ENCODE measurements around the gene FOLR2.
"Not testable (repeated sequence)": the region's sequence is repeated elsewhere in the genome, so short reads cannot be mapped to it uniquely, and the experiment has no call there.

Gene FOLR2

DNA sequence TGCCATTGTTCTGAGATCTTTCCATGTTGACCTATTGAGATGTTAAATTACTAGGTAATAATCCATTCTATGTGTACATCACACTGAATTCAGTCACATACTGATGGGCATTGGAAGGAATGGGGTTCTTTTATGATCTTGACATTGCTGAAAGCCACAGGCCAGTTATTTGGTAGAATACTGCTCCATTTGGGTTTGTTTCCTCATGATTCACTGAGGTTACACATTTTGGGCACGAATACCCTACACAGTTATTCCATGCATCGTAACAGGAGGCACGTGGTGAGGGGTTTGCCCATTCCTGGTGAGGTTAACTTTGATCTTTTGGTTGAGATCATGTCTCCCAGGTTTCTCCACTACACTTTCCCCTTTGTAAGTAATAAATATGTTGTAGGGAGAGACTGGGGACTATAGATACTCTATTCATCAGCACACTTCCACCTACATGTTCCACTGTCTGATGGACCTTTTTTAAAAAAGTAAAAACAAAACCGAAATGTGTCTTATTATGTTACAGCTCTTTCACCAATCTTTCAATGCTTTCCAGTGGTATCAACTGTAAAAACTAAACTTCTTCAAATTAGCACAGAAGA lies 36.7 kb upstream of the FOLR2 start:
- no peak overlapping the region for H3K23ac ChIP-seq (ENCODE audit: low read length)
- no peak overlapping the region for H2BK12ac ChIP-seq (ENCODE audit: low read length)
- whole genome bisulfite sequencing (ENCODE audit: extremely low coverage, insufficient coverage, insufficient read length): no CpG with 5 or more reads among the region's 4 CpGs
- no peaks in the 10 kb centered on the region for H3K36me3 ChIP-seq (ENCODE audit: control insufficient read depth in 1 of 2, insufficient read depth in 2 of 2, low read length in 2 of 2)
- no peak overlapping the region for H3K27ac ChIP-seq (ENCODE audit: low read depth, low read length)
- H3K9ac ChIP-seq (ENCODE audit: low read length): no peak overlapping the region
- peaks cover 0 to 2% of the 10 kb centered on the region in 2 experiments for H3K4me1 ChIP-seq (ENCODE audit: control insufficient read depth in 1 of 2, insufficient read depth in 2 of 2, low read length in 2 of 2)
- H4K8ac ChIP-seq (ENCODE audit: low read depth, low read length): no peak overlapping the region
- no peaks in the 10 kb centered on the region for H3K79me2 ChIP-seq (ENCODE audit: control insufficient read depth, insufficient read depth, low read length, poor library complexity)
- no peak overlapping the region for H2AK5ac ChIP-seq (ENCODE audit: low read length)
- no peaks in the 10 kb centered on the region for H3K9me3 ChIP-seq (ENCODE audit: insufficient read depth, low read depth, low read length)
- no peak overlapping the region for H2BK5ac ChIP-seq (ENCODE audit: low read depth, low read length, poor library complexity)
- H4K12ac ChIP-seq (ENCODE audit: low read depth, low read length): no peak overlapping the region
- H3K4me2 ChIP-seq (ENCODE audit: low read length): no peak overlapping the region
- H3K4me3 ChIP-seq (ENCODE audit: low read depth, low read length): no peak overlapping the region
- no peak overlapping the region for H2BK120ac ChIP-seq (ENCODE audit: insufficient read depth, low read length, poor library complexity)
- no peak overlapping the region for H3K14ac ChIP-seq (ENCODE audit: low read length)
- no peak overlapping the region for H4K91ac ChIP-seq (ENCODE audit: low read depth, low read length)
- H3K18ac ChIP-seq (ENCODE audit: low read length): no peak overlapping the region
- H3K79me1 ChIP-seq (ENCODE audit: low read length): no peaks in the 10 kb centered on the region
- H3K4ac ChIP-seq (ENCODE audit: low read depth, low read length): no peak overlapping the region
- no peaks in the 10 kb centered on the region for H3K27me3 ChIP-seq (ENCODE audit: insufficient read depth, low read length)
- no peak overlapping the region for H2AFZ ChIP-seq (ENCODE audit: insufficient read depth, low read length, poor library complexity)
- DNase-seq: no peak

- H3K14ac ChIP-seq (ENCODE audit: low read length); H4K91ac ChIP-seq (ENCODE audit: low read depth, low read length); H3K27me3 ChIP-seq (ENCODE audit: insufficient read depth, low read length); H3K9me3 ChIP-seq (ENCODE audit: insufficient read depth, low read depth, low read length); H3K9ac ChIP-seq (ENCODE audit: low read length); H3K4me1 ChIP-seq (ENCODE audit: control insufficient read depth in 1 of 2, insufficient read depth in 2 of 2, low read length in 2 of 2); H2BK12ac ChIP-seq (ENCODE audit: low read length); H3K4ac ChIP-seq (ENCODE audit: low read depth, low read length); H4K8ac ChIP-seq (ENCODE audit: low read depth, low read length); H3K36me3 ChIP-seq (ENCODE audit: control insufficient read depth in 1 of 2, insufficient read depth in 2 of 2, low read length in 2 of 2); H2AK5ac ChIP-seq (ENCODE audit: low read length); DNase-seq; H2BK120ac ChIP-seq (ENCODE audit: insufficient read depth, low read length, poor library complexity); H2BK5ac ChIP-seq (ENCODE audit: low read depth, low read length, poor library complexity); H3K4me2 ChIP-seq (ENCODE audit: low read length); H3K23ac ChIP-seq (ENCODE audit: low read length); H3K79me1 ChIP-seq (ENCODE audit: low read length); H3K79me2 ChIP-seq (ENCODE audit: control insufficient read depth, insufficient read depth, low read length, poor library complexity); H3K18ac ChIP-seq (ENCODE audit: low read length); H4K12ac ChIP-seq (ENCODE audit: low read depth, low read length); H3K27ac ChIP-seq (ENCODE audit: low read depth, low read length); H2AFZ ChIP-seq (ENCODE audit: insufficient read depth, low read length, poor library complexity); H3K4me3 ChIP-seq (ENCODE audit: low read depth, low read length): not testable (repeated sequence)
- WGBS (ENCODE audit: extremely low coverage, insufficient coverage, insufficient read length): no CpG with 5 or more reads among the region's 7 CpGs
Observed at GRCh38 chr11:72180892-72181552, 35.6 kb upstream of the FOLR2 start.

DNA sequence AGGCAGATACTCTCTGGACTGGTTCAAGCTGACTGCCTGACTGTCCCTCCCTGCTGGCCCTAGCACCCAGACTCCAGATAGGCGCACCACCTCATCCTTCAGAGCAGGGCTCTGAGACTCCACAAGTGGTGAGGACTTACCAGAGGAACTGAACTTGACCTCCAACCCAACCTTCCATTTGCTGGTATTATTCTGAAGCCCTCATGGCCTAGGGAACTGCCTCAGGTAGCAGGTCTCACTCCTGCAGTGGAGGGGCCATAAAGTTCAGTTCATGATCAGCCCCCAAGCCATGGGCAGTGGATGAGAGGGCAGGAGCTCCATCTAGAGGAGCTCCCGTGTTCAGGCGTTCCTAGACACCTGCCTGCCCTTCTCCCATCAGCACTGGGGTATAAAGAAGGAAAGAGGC lies 35.0 kb upstream of the FOLR2 start:
- not testable (repeated sequence) for H3K27ac ChIP-seq (ENCODE audit: low read depth, low read length); H4K91ac ChIP-seq (ENCODE audit: low read depth, low read length); H3K4me1 ChIP-seq (ENCODE audit: control insufficient read depth in 1 of 2, insufficient read depth in 2 of 2, low read length in 2 of 2); H3K9ac ChIP-seq (ENCODE audit: low read length); H4K12ac ChIP-seq (ENCODE audit: low read depth, low read length); H2AK5ac ChIP-seq (ENCODE audit: low read length); H3K4me2 ChIP-seq (ENCODE audit: low read length); H3K36me3 ChIP-seq (ENCODE audit: control insufficient read depth in 1 of 2, insufficient read depth in 2 of 2, low read length in 2 of 2); H3K4me3 ChIP-seq (ENCODE audit: low read depth, low read length); H2BK120ac ChIP-seq (ENCODE audit: insufficient read depth, low read length, poor library complexity); H3K18ac ChIP-seq (ENCODE audit: low read length); H3K27me3 ChIP-seq (ENCODE audit: insufficient read depth, low read length); H2BK12ac ChIP-seq (ENCODE audit: low read length); H3K79me1 ChIP-seq (ENCODE audit: low read length); H3K4ac ChIP-seq (ENCODE audit: low read depth, low read length); H3K23ac ChIP-seq (ENCODE audit: low read length); H4K8ac ChIP-seq (ENCODE audit: low read depth, low read length); H2AFZ ChIP-seq (ENCODE audit: insufficient read depth, low read length, poor library complexity); H2BK5ac ChIP-seq (ENCODE audit: low read depth, low read length, poor library complexity); H3K79me2 ChIP-seq (ENCODE audit: control insufficient read depth, insufficient read depth, low read length, poor library complexity); H3K9me3 ChIP-seq (ENCODE audit: insufficient read depth, low read depth, low read length); H3K14ac ChIP-seq (ENCODE audit: low read length)
- WGBS (ENCODE audit: extremely low coverage, insufficient coverage, insufficient read length): no CpG with 5 or more reads among the region's 3 CpGs
- DNase-seq: peak in 1 of 2 donors; percentile 36

- no peak overlapping the region for H3K18ac ChIP-seq (ENCODE audit: low read length)
- no peak overlapping the region for H2AK5ac ChIP-seq (ENCODE audit: low read length)
- no peak overlapping the region for H3K4me2 ChIP-seq (ENCODE audit: low read length)
- H3K36me3 ChIP-seq (ENCODE audit: control insufficient read depth in 1 of 2, insufficient read depth in 2 of 2, low read length in 2 of 2): no peaks in the 10 kb centered on the region
- H2BK5ac ChIP-seq (ENCODE audit: low read depth, low read length, poor library complexity): no peak overlapping the region
- H3K27ac ChIP-seq (ENCODE audit: low read depth, low read length): no peak overlapping the region
- no peak overlapping the region for H3K23ac ChIP-seq (ENCODE audit: low read length)
- no peak overlapping the region for H2BK12ac ChIP-seq (ENCODE audit: low read length)
- no peaks in the 10 kb centered on the region for H3K27me3 ChIP-seq (ENCODE audit: insufficient read depth, low read length)
- H3K79me2 ChIP-seq (ENCODE audit: control insufficient read depth, insufficient read depth, low read length, poor library complexity): no peaks in the 10 kb centered on the region
- H3K4me3 ChIP-seq (ENCODE audit: low read depth, low read length): no peak overlapping the region
- WGBS (ENCODE audit: extremely low coverage, insufficient coverage, insufficient read length): no CpG with 5 or more reads among the region's 1 CpG
- H4K91ac ChIP-seq (ENCODE audit: low read depth, low read length): no peak overlapping the region
- H3K79me1 ChIP-seq (ENCODE audit: low read length): peaks cover 5% of the 10 kb centered on the region
- no peak overlapping the region for H3K9ac ChIP-seq (ENCODE audit: low read length)
- no peak overlapping the region for H2BK120ac ChIP-seq (ENCODE audit: insufficient read depth, low read length, poor library complexity)
- peaks cover 15 to 22% of the 10 kb centered on the region in 2 experiments for H3K4me1 ChIP-seq (ENCODE audit: control insufficient read depth in 1 of 2, insufficient read depth in 2 of 2, low read length in 2 of 2)
- no peak overlapping the region for H3K4ac ChIP-seq (ENCODE audit: low read depth, low read length)
- no peak overlapping the region for H4K12ac ChIP-seq (ENCODE audit: low read depth, low read length)
- H3K9me3 ChIP-seq (ENCODE audit: insufficient read depth, low read depth, low read length): no peaks in the 10 kb centered on the region
- H4K8ac ChIP-seq (ENCODE audit: low read depth, low read length): no peak overlapping the region
- no peak overlapping the region for H2AFZ ChIP-seq (ENCODE audit: insufficient read depth, low read length, poor library complexity)
- DNase-seq: no peak
- no peak overlapping the region for H3K14ac ChIP-seq (ENCODE audit: low read length)
Observed at GRCh38 chr11:72188267-72188666, 28.3 kb upstream of the FOLR2 start.
